Natural killer cell (primary cell): ENCODE measurements around the gene RPP38. TPM values are rescaled to one million over a fixed set of nuclear protein-coding genes. Genes with fewer than 3 reads are reported as not detected.

Experiments
- ATAC-seq, 3 donors: fragments of 150-1000 bp in 2 of 3; fragments of 200-7000 bp in 1 of 3; cut with Tn5 transposase; 1 replicate in 1 of 3; 2 replicates in 2 of 3; pipeline ENCODE4 v1.10.0; 2021; ENCODE audit warnings: mild to moderate bottlenecking in 2 of 3, moderate library complexity in 2 of 3
- DNase-seq, 2 donors: peaks; one replicate each; pipeline versions ENCODE4 v3.0.0 to v3.0.0-alpha.2; 2013 to 2021; ENCODE audit warnings: mixed read lengths in 1 of 2
- H3K27ac ChIP-seq: one replicate; pipeline ENCODE4 v1.5.1; 2013; ENCODE audit warnings: mild to moderate bottlenecking, low read length
- H3K27me3 ChIP-seq: one replicate; pipeline ENCODE4 v1.6.1; 2013; ENCODE audit warnings: low read length; ENCODE audit not compliant: control insufficient read depth, insufficient read depth
- H3K36me3 ChIP-seq: one replicate; pipeline ENCODE4 v1.6.1; 2013; ENCODE audit warnings: low read length; ENCODE audit not compliant: control insufficient read depth, insufficient read depth
- H3K4me1 ChIP-seq: one replicate; pipeline ENCODE4 v1.6.1; 2013; ENCODE audit warnings: low read length; ENCODE audit not compliant: control insufficient read depth, insufficient read depth
- H3K4me3 ChIP-seq: one replicate; pipeline ENCODE4 v1.5.1; 2013; ENCODE audit warnings: low read length
- H3K9me3 ChIP-seq: one replicate; pipeline ENCODE4 v1.6.1; 2013; ENCODE audit warnings: low read length; ENCODE audit not compliant: control insufficient read depth, insufficient read depth
- H3K27ac Mint-ChIP-seq, 2 donors: one replicate each; pipeline ENCODE4 v1.8.0; 2022; ENCODE audit warnings: mild to moderate bottlenecking in 2 of 2, mixed read lengths in 2 of 2, moderate library complexity in 1 of 2
- H3K27me3 Mint-ChIP-seq, 2 donors: one replicate each; pipeline ENCODE4 v1.8.0; 2022; ENCODE audit warnings: low read depth in 2 of 2, mixed read lengths in 2 of 2
- H3K36me3 Mint-ChIP-seq: one replicate; pipeline ENCODE4 v1.8.0; 2022; ENCODE audit warnings: mixed read lengths
- H3K4me1 Mint-ChIP-seq, 2 donors: one replicate each; pipeline ENCODE4 v1.8.0; 2022; ENCODE audit warnings: mixed read lengths in 2 of 2
- H3K4me3 Mint-ChIP-seq: one replicate; pipeline ENCODE4 v1.8.0; 2022; ENCODE audit warnings: mild to moderate bottlenecking, moderate library complexity, mixed read lengths
- H3K9me3 Mint-ChIP-seq, 2 donors: one replicate each; pipeline ENCODE4 v1.8.0; 2022; ENCODE audit warnings: mixed read lengths in 2 of 2
- CTCF ChIP-seq: fragments of 200-600 bp; IDR thresholded peaks from one replicate; pipeline ENCODE4 v1.8.0; 2022; ENCODE audit warnings: antibody characterized with exemption
- WGBS: methylation state at CpG from one replicate; pipeline ENCODE4 v1.1.7; 2013; ENCODE audit warnings: missing lambda C conversion rate; ENCODE audit not compliant: insufficient coverage; 5-methylcytosine and 5-hydroxymethylcytosine counted together
- intact Hi-C: fragments of 100-400 bp; cut with micrococcal nuclease; formaldehyde crosslinking; loops from one replicate; pipeline ENCODE4 v1.14.2; 2022
- total RNA-seq, 4 donors: library from RNA; stranded (reverse); fragments of 120-200 nt in 1 of 4; gene quantifications; one replicate each; pipeline versions ENCODE4 v1.2.3 to v1.2.4, GENCODE V29; 2013 to 2022

RPP38 gene
- total RNA-seq, 3 donors from 2014 or later (not counting 1 experiment from before 2014, with no cell fraction given) = 7.5 to 12.7 (median 8.4) TPM

- no peaks in the 10 kb centered on the region for H3K27me3 ChIP-seq
- intact Hi-C loops = no loop called here
- no peaks in the 10 kb centered on the region for H3K4me1 ChIP-seq
- 96% methylated on average over 3 of the region's 3 CpGs for WGBS
- Mint-ChIP-seq H3K4me3 (no peak overlapping the region), H3K27ac (no peak overlapping the region), H3K27me3 (peaks cover 3 to 12% of the 10 kb centered on the region in 2 donors), H3K9me3 (no peaks in the 10 kb centered on the region), H3K36me3 (no peaks in the 10 kb centered on the region), H3K4me1 (no peaks in the 10 kb centered on the region)
- H3K9me3 ChIP-seq = no peaks in the 10 kb centered on the region
- H3K36me3 ChIP-seq = no peaks in the 10 kb centered on the region
- no peak overlapping the region for H3K4me3 ChIP-seq
- no peak overlapping the region for H3K27ac ChIP-seq
- ATAC-seq (no peak), DNase-seq (no peak)
- TF ChIP-seq CTCF = no peak
Observed at GRCh38 chr10:15053061-15053460, 44.1 kb upstream of the RPP38 start.

GRCh38 chr10:15058689-15059088 lies 38.5 kb upstream of the RPP38 start:
- no peaks in the 10 kb centered on the region for H3K27me3 ChIP-seq
- H3K27ac Mint-ChIP-seq = no peak overlapping the region
- ATAC-seq (no peak), DNase-seq (no peak)
- H3K27me3 Mint-ChIP-seq = peaks cover 10 to 28% of the 10 kb centered on the region in 2 donors
- peaks cover 14% of the 10 kb centered on the region for H3K36me3 Mint-ChIP-seq
- H3K27ac ChIP-seq = no peak overlapping the region
- no peaks in the 10 kb centered on the region for H3K4me1 ChIP-seq
- no peaks in the 10 kb centered on the region for H3K4me1 Mint-ChIP-seq
- no peaks in the 10 kb centered on the region for H3K36me3 ChIP-seq
- no peak for TF ChIP-seq CTCF
- no peak overlapping the region for H3K4me3 ChIP-seq
- peaks cover 5 to 6% of the 10 kb centered on the region in 2 donors for H3K9me3 Mint-ChIP-seq
- WGBS = no CpG with 5 or more reads among the region's 1 CpG
- peaks cover 4% of the 10 kb centered on the region for H3K9me3 ChIP-seq
- no peak overlapping the region for H3K4me3 Mint-ChIP-seq
- intact Hi-C loops = no loop called here

GRCh38 chr10:15059914-15060313 lies 37.2 kb upstream of the RPP38 start:
- no peaks in the 10 kb centered on the region for H3K36me3 ChIP-seq
- H3K9me3 ChIP-seq = peaks cover 4% of the 10 kb centered on the region
- TF ChIP-seq CTCF = no peak
- no peak overlapping the region for H3K4me3 Mint-ChIP-seq
- WGBS = 81% methylated on average over 3 of the region's 4 CpGs
- no peaks in the 10 kb centered on the region for H3K27me3 ChIP-seq
- H3K4me1 Mint-ChIP-seq = no peaks in the 10 kb centered on the region
- H3K27ac Mint-ChIP-seq = no peak overlapping the region
- no peaks in the 10 kb centered on the region for H3K4me1 ChIP-seq
- H3K27me3 Mint-ChIP-seq = peaks cover 13 to 34% of the 10 kb centered on the region in 2 donors
- ATAC-seq = no peak
- peaks cover 14% of the 10 kb centered on the region for H3K36me3 Mint-ChIP-seq
- no peak overlapping the region for H3K27ac ChIP-seq
- no peak for DNase-seq
- no peak overlapping the region for H3K4me3 ChIP-seq
- intact Hi-C loops = no loop called here
- peaks cover 5 to 6% of the 10 kb centered on the region in 2 donors for H3K9me3 Mint-ChIP-seq

- Histone ChIP-seq H3K27me3 (no peaks in the 10 kb centered on the region), H3K4me3 (no peak overlapping the region), H3K27ac (no peak overlapping the region), H3K4me1 (no peaks in the 10 kb centered on the region), H3K9me3 (peaks cover 4% of the 10 kb centered on the region), H3K36me3 (no peaks in the 10 kb centered on the region)
- Mint-ChIP-seq H3K9me3 (peaks cover 5 to 6% of the 10 kb centered on the region in 2 donors), H3K4me1 (no peaks in the 10 kb centered on the region), H3K4me3 (no peak overlapping the region), H3K27me3 (peaks cover 16 to 42% of the 10 kb centered on the region in 2 donors), H3K27ac (no peak overlapping the region), H3K36me3 (peaks cover 19% of the 10 kb centered on the region)
- no peak for ATAC-seq
- WGBS = 96% methylated on average over 2 of the region's 2 CpGs
- no peak for TF ChIP-seq CTCF
- intact Hi-C loops = no loop called here
- no peak for DNase-seq
Observed at GRCh38 chr10:15060638-15061037, 36.5 kb upstream of the RPP38 start.
